Airway epithelial cell (primary cell): Measurements from ENCODE around the gene OR2M4. TPM values are rescaled to one million over a fixed set of nuclear protein-coding genes. Genes with fewer than 3 reads are reported as not detected.

ENCODE experiments used
- total RNA-seq: library from RNA; depleted of rRNA; stranded (reverse); fragments of >200 nt; gene quantifications from 2 replicates; pipeline ENCODE4 v1.2.3, GENCODE V29; 2015

The OR2M4 gene
- not detected in 2 replicates for total RNA-seq

DNA sequence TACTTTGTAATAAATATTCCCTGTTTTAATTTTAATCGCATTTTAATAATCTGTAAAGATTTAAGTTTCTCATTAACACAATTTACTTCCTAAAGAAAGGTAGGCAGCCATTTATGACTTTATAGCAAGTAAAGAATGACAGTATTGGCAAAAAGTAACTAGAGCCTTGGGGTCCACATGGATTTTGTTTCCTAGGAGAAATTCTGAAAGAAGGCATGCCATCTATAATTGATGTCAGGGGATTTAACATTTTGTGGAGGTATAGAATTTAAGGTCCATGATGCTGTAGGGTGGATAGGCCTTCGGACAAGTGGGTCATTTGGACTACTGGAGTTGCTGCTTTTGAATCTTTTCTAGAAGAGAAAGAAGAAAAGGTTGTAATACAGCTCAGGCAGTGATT is at the start of gene OR2M4:
OR2M4 (plus strand) TSS at position 301 of the 400 bp plus-strand sequence. CDS start 7,512 bp downstream, outside the sequence.

DNA sequence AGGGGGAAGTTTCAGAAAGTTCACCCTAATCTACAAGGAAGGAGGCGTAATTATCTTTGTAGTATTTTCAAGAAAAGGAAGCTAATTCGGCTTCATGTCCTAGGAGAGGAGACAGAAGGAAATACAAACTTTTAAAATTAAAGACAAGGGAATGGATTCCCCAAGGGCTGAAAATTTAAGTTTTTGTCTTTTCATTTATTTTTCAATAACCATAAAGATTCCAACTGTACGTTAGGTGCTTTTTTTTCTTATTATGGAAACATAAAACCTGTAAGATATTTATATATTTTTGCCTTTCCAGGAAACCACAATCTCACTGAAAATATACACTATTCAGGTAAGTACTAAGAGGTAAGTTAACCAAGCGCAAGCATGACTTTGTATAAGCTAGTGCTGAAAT is 34.3 kb upstream of the OR2M4 start, which contains the start of gene OR2M3:
OR2M3 (plus strand) TSS at position 301 of the 400 bp plus-strand sequence. CDS start 5,803 bp downstream, outside the sequence.

GRCh38 chr1:248277876-248278275 is 46.7 kb downstream of the OR2M4 start, which contains the start of gene OR2T33:
OR2T33 (minus strand) TSS chr1:248277976; CDS start chr1:248273814, 4,162 bp downstream.

Other genes with a start within 250 kb of the OR2M4 start
- gene OR2L5, start 217.8 kb upstream of the OR2M4 start, total RNA-seq: not detected in 2 replicates
- gene OR2L2, start 201.3 kb upstream of the OR2M4 start, total RNA-seq: not detected in 2 replicates
- not detected in 2 replicates for gene OR2L3, start 184.6 kb upstream of the OR2M4 start, total RNA-seq
- not detected in 2 replicates for gene OR2L13, start 136.2 kb upstream of the OR2M4 start, total RNA-seq
- gene OR2M5, start 86.3 kb upstream of the OR2M4 start, total RNA-seq: not detected in 2 replicates
- gene OR2M2, start 56.6 kb upstream of the OR2M4 start, total RNA-seq: not detected in 2 replicates
- gene OR2M3, start 34.2 kb upstream of the OR2M4 start, total RNA-seq: not detected in 2 replicates
- not detected in 2 replicates for gene OR2T33, start 46.6 kb downstream of the OR2M4 start, total RNA-seq
- gene OR2T12, start 72.0 kb downstream of the OR2M4 start, total RNA-seq: not detected in 2 replicates
- gene OR2M7, start 93.2 kb downstream of the OR2M4 start, total RNA-seq: not detected in 2 replicates
- not detected in 2 replicates for gene OR14C36, start 117.4 kb downstream of the OR2M4 start, total RNA-seq
- not detected in 2 replicates for gene OR2T4, start 130.2 kb downstream of the OR2M4 start, total RNA-seq
- not detected in 2 replicates for gene OR2T6, start 144.3 kb downstream of the OR2M4 start, total RNA-seq
- not detected in 2 replicates for gene OR2T1, start 171.6 kb downstream of the OR2M4 start, total RNA-seq
- gene OR2T2, start 214.2 kb downstream of the OR2M4 start, total RNA-seq: not detected in 2 replicates
- gene OR2T3, start 241.9 kb downstream of the OR2M4 start, total RNA-seq: not detected in 2 replicates